Eye (tissue), 1 donor: Measurements from ENCODE around the gene TSPO2.

Experiments
- DNase-seq: peaks from one replicate; pipeline ENCODE4 v3.0.0-alpha.2; 2015

Gene TSPO2

GRCh38 chr6:41051873-41052272, 9.6 kb downstream of the TSPO2 start:
- no peak for DNase-seq

GRCh38 chr6:41053041-41053440, 10.8 kb downstream of the TSPO2 start, which contains the start of gene APOBEC2:
TSS of gene APOBEC2 (plus strand) at chr6:41053202. CDS start at chr6:41053348, 146 bp downstream.
- peak; percentile 42 for DNase-seq

- DNase-seq = no peak
Observed at GRCh38 chr6:41054511-41054910, 12.2 kb downstream of the TSPO2 start.

- DNase-seq = no peak
Observed at GRCh38 chr6:41055149-41055548, 12.9 kb downstream of the TSPO2 start.

- DNase-seq = no peak
Observed at GRCh38 chr6:41056768-41057490, 14.7 kb downstream of the TSPO2 start.

GRCh38 chr6:41058783-41059181, 16.5 kb downstream of the TSPO2 start:
- no peak for DNase-seq

GRCh38 chr6:41059556-41059955, 17.3 kb downstream of the TSPO2 start:
- DNase-seq = no peak

GRCh38 chr6:41061196-41061726, 19.0 kb downstream of the TSPO2 start:
- no peak for DNase-seq

GRCh38 chr6:41062056-41062455, 19.8 kb downstream of the TSPO2 start:
- DNase-seq = no peak

GRCh38 chr6:41063884-41064285, 21.6 kb downstream of the TSPO2 start:
- DNase-seq = no peak

- no peak for DNase-seq
Observed at GRCh38 chr6:41064841-41065240, 22.6 kb downstream of the TSPO2 start.

- DNase-seq = no peak
Observed at GRCh38 chr6:41065550-41066026, 23.3 kb downstream of the TSPO2 start.

GRCh38 chr6:41066867-41067304, 24.6 kb downstream of the TSPO2 start:
- DNase-seq = peak; percentile 92

GRCh38 chr6:41071501-41071922, 29.2 kb downstream of the TSPO2 start:
- no peak for DNase-seq

- peak; percentile 100 for DNase-seq
Observed at GRCh38 chr6:41071923-41072835, 29.9 kb downstream of the TSPO2 start, which contains the start of gene OARD1. TSS of gene OARD1 (minus strand) at chr6:41072356. CDS start at chr6:41071634, 722 bp downstream.

- no peak for DNase-seq
Observed at GRCh38 chr6:41072836-41073202, 30.6 kb downstream of the TSPO2 start, which contains the start of gene NFYA. TSS of gene NFYA (plus strand) at chr6:41072974. CDS start at chr6:41079090, 6,116 bp downstream.

GRCh38 chr6:41073203-41073967, 31.1 kb downstream of the TSPO2 start:
- DNase-seq = peak; percentile 93

- DNase-seq = no peak
Observed at GRCh38 chr6:41073968-41074691, 31.9 kb downstream of the TSPO2 start.

- no peak for DNase-seq
Observed at GRCh38 chr6:41074692-41075436, 32.6 kb downstream of the TSPO2 start.

- no peak for DNase-seq
Observed at GRCh38 chr6:41075651-41076626, 33.7 kb downstream of the TSPO2 start.
